PC-9 (cell line): ENCODE results near the gene IRF7. TPM values are rescaled to one million over a fixed set of nuclear protein-coding genes. Genes with fewer than 3 reads are reported as not detected.

Source experiments
- BruUV-seq: library from RNA; stranded (reverse); fragments of 400-500 nt; replicated peaks from 2 replicates; lab custom pipeline; 2021; lab: Mats Ljungman, UMichigan
- CTCF ChIA-PET: fragments of 300-600 bp; sonication (Branson Sonifier 250); formaldehyde crosslinking; loops from one replicate; lab custom pipeline; 2022; ENCODE audit warnings: antibody characterized with exemption; lab: Charles Lee
- POLR2A ChIA-PET: fragments of 300-600 bp; sonication (Branson Sonifier 250); formaldehyde crosslinking; loops from one replicate; lab custom pipeline; 2022; ENCODE audit warnings: antibody characterized with exemption; ENCODE audit not compliant: unreplicated experiment; lab: Charles Lee
- DNase-seq, 2 experiments: peaks; one replicate each; pipeline versions ENCODE4 v3.0.0 to v3.0.0-alpha.2; 2015 to 2022; ENCODE audit warnings: mixed read lengths in 1 of 2
- H2AFZ ChIP-seq: fragments of 200-600 bp; sonication (generic); 2 replicates; pipeline ENCODE4 v1.8.1; 2017; ENCODE audit warnings: antibody characterized with exemption
- H3F3A ChIP-seq: fragments of 200-600 bp; sonication (generic); 2 replicates; pipeline ENCODE4 v1.8.1; 2017; ENCODE audit warnings: antibody characterized with exemption, mild to moderate bottlenecking, low read depth; ENCODE audit not compliant: insufficient read depth
- H3K27ac ChIP-seq: fragments of 200-600 bp; sonication (generic); 2 replicates; pipeline ENCODE4 v1.6.1; 2016; ENCODE audit warnings: mixed run types
- H3K27me3 ChIP-seq: fragments of 200-600 bp; sonication (generic); 2 replicates; pipeline ENCODE4 v1.6.1; 2016; ENCODE audit warnings: low read depth, mixed run types; ENCODE audit not compliant: insufficient read depth
- H3K36me3 ChIP-seq: fragments of 200-600 bp; sonication (generic); 2 replicates; pipeline ENCODE4 v1.6.1; 2016; ENCODE audit warnings: low read depth, mixed run types
- H3K4me1 ChIP-seq: fragments of 200-600 bp; sonication (generic); replicated peaks from 2 replicates; pipeline ENCODE4 v1.6.1; 2016; ENCODE audit warnings: mixed run types; ENCODE audit not compliant: insufficient read depth
- H3K4me2 ChIP-seq: fragments of 200-600 bp; sonication (generic); 2 replicates; pipeline ENCODE4 v1.6.1; 2017; ENCODE audit warnings: mixed run types
- H3K4me3 ChIP-seq: fragments of 200-600 bp; sonication (generic); 2 replicates; pipeline ENCODE4 v1.6.1; 2016; ENCODE audit warnings: mixed run types
- H3K79me2 ChIP-seq: fragments of 200-600 bp; sonication (generic); 2 replicates; pipeline ENCODE4 v1.6.1; 2017; ENCODE audit warnings: low read depth, mixed run types
- H3K9me2 ChIP-seq: fragments of 200-600 bp; sonication (generic); 2 replicates; pipeline ENCODE4 v1.8.1; 2017; ENCODE audit warnings: mild to moderate bottlenecking; ENCODE audit not compliant: insufficient read depth
- H3K9me3 ChIP-seq: fragments of 200-600 bp; sonication (generic); 2 replicates; pipeline ENCODE4 v1.8.1; 2016; ENCODE audit warnings: low read depth; ENCODE audit not compliant: insufficient read depth
- H4K20me1 ChIP-seq: fragments of 200-600 bp; sonication (generic); 2 replicates; pipeline ENCODE4 v1.8.1; 2017; ENCODE audit not compliant: insufficient read depth
- CTCF ChIP-seq: fragments of 200-600 bp; sonication (generic); conservative IDR thresholded peaks from 2 replicates; pipeline ENCODE4 v1.6.1; 2017; ENCODE audit warnings: mixed run types, antibody characterized with exemption, mild to moderate bottlenecking, moderate library complexity
- EZH2 ChIP-seq: fragments of 200-600 bp; sonication (generic); IDR thresholded peaks from 2 replicates; pipeline ENCODE4 v1.8.0; 2017; ENCODE audit warnings: antibody characterized with exemption, low read depth
- intact Hi-C: fragments of 100-400 bp; cut with micrococcal nuclease; formaldehyde crosslinking; loops from one replicate; pipeline ENCODE4 v1.10.0; 2022; ENCODE audit not compliant: unreplicated experiment
- total RNA-seq: library from RNA; stranded (reverse); gene quantifications from 2 replicates; pipeline ENCODE4 v1.2.3, GENCODE V29; 2021

IRF7 gene
- total RNA-seq, 1 experiment from 2014 or later = 10.7 TPM

GRCh38 chr11:623349-623869, 7.7 kb upstream of the IRF7 start:
- Histone ChIP-seq H3K79me2 (no peaks in the 10 kb centered on the region), H3F3A (peaks cover 3% of the 10 kb centered on the region; the same call in 1 of the 2 replicates), H3K4me2 (no peak overlapping the region), H3K4me1 (no peaks in the 10 kb centered on the region), H3K9me3 (no peaks in the 10 kb centered on the region), H3K36me3 (no peaks in the 10 kb centered on the region), H3K4me3 (no peak overlapping the region), H3K9me2 (no peaks in the 10 kb centered on the region), H4K20me1 (no peaks in the 10 kb centered on the region), H2AFZ (no peak overlapping the region), H3K27ac (no peak overlapping the region), H3K27me3 (no peaks in the 10 kb centered on the region)
- TF ChIP-seq EZH2 (no peak), CTCF (no peak)
- intact Hi-C loops = no loop called here
- ChIA-PET CTCF (no interaction called here), POLR2A (no interaction called here)
- no TSS peak for BruUV-seq
- no peak for DNase-seq

- no peaks in the 10 kb centered on the region for H3K4me1 ChIP-seq
- H2AFZ ChIP-seq = no peak overlapping the region
- ChIA-PET POLR2A (no interaction called here), CTCF (no interaction called here)
- no peaks in the 10 kb centered on the region for H3K79me2 ChIP-seq
- H3F3A ChIP-seq = no peaks in the 10 kb centered on the region
- no TSS peak for BruUV-seq
- H4K20me1 ChIP-seq = no peaks in the 10 kb centered on the region
- H3K9me3 ChIP-seq = no peaks in the 10 kb centered on the region
- no peak overlapping the region for H3K4me2 ChIP-seq
- H3K27me3 ChIP-seq = no peaks in the 10 kb centered on the region
- H3K9me2 ChIP-seq = no peaks in the 10 kb centered on the region
- TF ChIP-seq CTCF (no peak), EZH2 (no peak)
- H3K27ac ChIP-seq = no peak overlapping the region
- no peak overlapping the region for H3K4me3 ChIP-seq
- H3K36me3 ChIP-seq = no peaks in the 10 kb centered on the region
- no peak for DNase-seq
- intact Hi-C loops = no loop called here
These were observed 6.1 kb upstream of the IRF7 start for GRCh38 chr11:621838-622237.

- Histone ChIP-seq H3K4me2 (no peak overlapping the region), H2AFZ (no peak overlapping the region), H3K27ac (no peak overlapping the region), H3K9me2 (no peaks in the 10 kb centered on the region), H3K27me3 (no peaks in the 10 kb centered on the region), H3K9me3 (no peaks in the 10 kb centered on the region), H3K4me3 (no peak overlapping the region), H3K36me3 (no peaks in the 10 kb centered on the region), H3K79me2 (no peaks in the 10 kb centered on the region), H3K4me1 (no peaks in the 10 kb centered on the region), H3F3A (peaks cover 3% of the 10 kb centered on the region; the same call in 1 of the 2 replicates), H4K20me1 (no peaks in the 10 kb centered on the region)
- no peak for TF ChIP-seq CTCF
- TF ChIP-seq EZH2 = no peak
- CTCF ChIA-PET = no interaction called here
- intact Hi-C loops = loop anchor here (1.0 kb wide), 1 partner anchor 9 kb away; no protein-coding TSS in a partner anchor
- no TSS peak for BruUV-seq
- POLR2A ChIA-PET = no interaction called here
- no peak for DNase-seq
These were observed 5.4 kb upstream of the IRF7 start for GRCh38 chr11:620935-621814.
